Cerebellar cortex (tissue), 1 donor: ENCODE data around the gene TBC1D3C.
"Not testable (repeated sequence)": the region's sequence is repeated elsewhere in the genome, so short reads cannot be mapped to it uniquely, and the experiment has no call there.

Experiments used
- DNase-seq: peaks from one replicate; pipeline ENCODE4 v3.0.0-alpha.2; 2015; ENCODE audit warnings: low spot score

TBC1D3C gene

DNA sequence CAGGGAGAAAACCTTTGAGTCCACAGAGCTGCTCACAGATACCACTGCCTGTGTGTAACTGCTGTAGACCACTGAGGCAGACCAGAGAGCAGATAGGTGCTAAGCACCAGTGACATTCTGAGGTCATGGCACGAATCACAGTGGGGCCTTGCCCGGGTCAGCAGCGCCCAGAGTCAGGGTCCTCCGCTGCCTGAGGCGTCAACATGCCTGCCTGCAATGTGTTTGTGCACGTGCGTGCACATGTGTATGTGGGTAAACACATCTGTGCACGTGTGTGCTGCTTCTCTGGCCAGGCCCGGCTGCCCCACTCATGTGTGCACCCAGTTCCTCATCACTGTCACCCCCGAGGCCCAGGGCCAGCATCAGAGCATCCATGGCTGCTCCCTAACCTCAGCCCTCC, at the start of gene TBC1D3C:
Gene TBC1D3C, minus strand, starts transcription at position 101 of the 400 bp plus-strand sequence. CDS start 1,568 bp downstream, outside the sequence.
- not testable (repeated sequence) for DNase-seq

DNA sequence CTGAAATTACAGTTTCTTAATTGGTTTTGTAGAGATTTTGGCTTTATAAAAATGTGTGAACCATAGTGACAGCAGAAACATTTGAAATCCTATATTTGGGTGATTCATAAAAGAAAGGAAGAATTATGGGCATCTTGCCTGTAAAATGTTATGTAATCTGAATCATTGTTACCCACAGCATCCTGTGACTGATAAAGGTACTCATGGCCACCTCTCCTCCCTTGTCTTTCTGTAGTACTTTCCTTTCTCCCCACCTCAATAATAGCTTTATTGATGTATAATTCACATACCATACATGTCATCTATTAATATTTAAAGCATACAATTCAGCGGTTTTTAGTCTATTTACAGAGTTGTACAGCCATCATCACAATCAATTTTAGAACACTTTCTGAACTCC, 30.8 kb upstream of the TBC1D3C start:
- DNase-seq = not testable (repeated sequence)

GRCh38 chr17:38094059-38094694, 25.7 kb upstream of the TBC1D3C start:
- not testable (repeated sequence) for DNase-seq

GRCh38 chr17:38088120-38088519, 19.7 kb upstream of the TBC1D3C start:
- not testable (repeated sequence) for DNase-seq

- DNase-seq = not testable (repeated sequence)
These were observed 18.9 kb upstream of the TBC1D3C start for GRCh38 chr17:38087344-38087743.
